NCI-H345 (cell line): ENCODE results near the gene METTL25.
A peak's percentile ranks its signal among the peaks of the same experiment; 100 is the strongest.

Experiments used
- DNase-seq: peaks from one replicate; lab custom pipeline; 2025; lab: John Stamatoyannopoulos, UW

The METTL25 gene

GRCh38 chr12:82525616-82526015 is 167.3 kb downstream of the METTL25 start:
- no peak for DNase-seq

- peak; percentile 43 for DNase-seq
Measured at GRCh38 chr12:82527165-82527780, 168.9 kb downstream of the METTL25 start.
